CD4-positive, alpha-beta T cell treated with Interleukin-1 beta for 1 hour (primary cell): ENCODE data around the gene TAOK2.
"Not testable (repeated sequence)": the region's sequence is repeated elsewhere in the genome, so short reads cannot be mapped to it uniquely, and the experiment has no call there.

ENCODE experiments used
- DNase-seq, 2 donors: peaks; one replicate each; pipeline ENCODE4 v3.0.0-alpha.2; 2020 to 2022

Gene TAOK2

GRCh38 chr16:29973384-29974246, at the start of gene TAOK2:
Gene TAOK2, plus strand, starts transcription at chr16:29973868. Its CDS starts 3,905 bp downstream, at chr16:29977773.
- DNase-seq: peak; percentile 98 to 99

GRCh38 chr16:29925105-29925756, 48.4 kb upstream of the TAOK2 start:
- no peak for DNase-seq

GRCh38 chr16:29925781-29926710, 47.6 kb upstream of the TAOK2 start, which contains the start of gene KCTD13:
Gene KCTD13, minus strand, starts transcription at chr16:29926226. Its CDS starts 193 bp downstream, at chr16:29926033.
- peak; percentile 91 to 94 for DNase-seq

GRCh38 chr16:29926711-29927052, 47.0 kb upstream of the TAOK2 start:
- no peak for DNase-seq

- no peak for DNase-seq
Measured at GRCh38 chr16:29927070-29927905, 46.4 kb upstream of the TAOK2 start.

GRCh38 chr16:29931750-29932149, 41.9 kb upstream of the TAOK2 start:
- DNase-seq: not testable (repeated sequence)

GRCh38 chr16:29940656-29941055, 33.0 kb upstream of the TAOK2 start:
- DNase-seq: no peak

GRCh38 chr16:29943846-29944799, 29.5 kb upstream of the TAOK2 start:
- no peak for DNase-seq

GRCh38 chr16:29947897-29948296, 25.8 kb upstream of the TAOK2 start:
- no peak for DNase-seq

- no peak for DNase-seq
Measured at GRCh38 chr16:29950806-29951461, 22.7 kb upstream of the TAOK2 start.

GRCh38 chr16:29951625-29952365, 21.9 kb upstream of the TAOK2 start:
- no peak for DNase-seq

- DNase-seq: no peak
Measured at GRCh38 chr16:29958756-29959155, 14.9 kb upstream of the TAOK2 start.

GRCh38 chr16:29959293-29959692, 14.4 kb upstream of the TAOK2 start:
- no peak for DNase-seq

- not testable (repeated sequence) for DNase-seq
Measured at GRCh38 chr16:29959821-29960220, 13.8 kb upstream of the TAOK2 start.

GRCh38 chr16:29961127-29961478, 12.6 kb upstream of the TAOK2 start:
- no peak for DNase-seq

GRCh38 chr16:29961479-29962343, 12.0 kb upstream of the TAOK2 start, which contains the start of gene TMEM219:
Gene TMEM219, plus strand, starts transcription at chr16:29962079. Its CDS starts 1,065 bp downstream, at chr16:29963144.
- DNase-seq: peak; percentile 94 to 96

- DNase-seq: no peak
Measured at GRCh38 chr16:29962344-29962994, 11.2 kb upstream of the TAOK2 start.
